GM23248 (cell line): ENCODE results near the gene CEP89. TPM values are rescaled to one million over a fixed set of nuclear protein-coding genes. Genes with fewer than 3 reads are reported as not detected.
"Not testable (repeated sequence)": the region's sequence is repeated elsewhere in the genome, so short reads cannot be mapped to it uniquely, and the experiment has no call there.

Experiments
- DNase-seq: peaks from one replicate; pipeline ENCODE4 v3.0.0-alpha.2; 2015
- H2AFZ ChIP-seq: fragments of 200-600 bp; sonication (generic); 2 replicates; pipeline ENCODE4 v1.6.1; 2016; ENCODE audit warnings: antibody characterized with exemption
- H3F3A ChIP-seq: fragments of 200-600 bp; sonication (generic); 2 replicates; pipeline ENCODE4 v1.6.1; 2016; ENCODE audit warnings: mild to moderate bottlenecking, antibody characterized with exemption, mixed run types; ENCODE audit not compliant: insufficient read depth
- H3K27ac ChIP-seq: fragments of 200-600 bp; sonication (generic); 2 replicates; pipeline ENCODE4 v1.5.1; 2016; ENCODE audit warnings: mild to moderate bottlenecking
- H3K27me3 ChIP-seq: fragments of 200-600 bp; sonication (generic); replicated peaks from 2 replicates; pipeline ENCODE4 v1.6.1; 2016; ENCODE audit warnings: mild to moderate bottlenecking; ENCODE audit not compliant: insufficient read depth
- H3K36me3 ChIP-seq: fragments of 200-600 bp; sonication (generic); 2 replicates; pipeline ENCODE4 v1.6.1; 2016; ENCODE audit warnings: low read depth, mild to moderate bottlenecking
- H3K4me1 ChIP-seq: fragments of 200-600 bp; sonication (generic); 2 replicates; pipeline ENCODE4 v1.6.1; 2016; ENCODE audit warnings: mild to moderate bottlenecking; ENCODE audit not compliant: insufficient read depth
- H3K4me2 ChIP-seq: fragments of 200-600 bp; sonication (generic); one replicate; pipeline ENCODE4 v1.6.1; 2016; ENCODE audit warnings: mild to moderate bottlenecking; ENCODE audit not compliant: unreplicated experiment
- H3K4me3 ChIP-seq: fragments of 200-600 bp; sonication (generic); 2 replicates; pipeline ENCODE4 v1.5.1; 2016; ENCODE audit warnings: mild to moderate bottlenecking
- H3K79me2 ChIP-seq: fragments of 200-600 bp; sonication (generic); 2 replicates; pipeline ENCODE4 v1.6.1; 2016; ENCODE audit warnings: mild to moderate bottlenecking; ENCODE audit not compliant: insufficient read depth
- H3K9ac ChIP-seq: fragments of 200-600 bp; sonication (generic); 2 replicates; pipeline ENCODE4 v1.6.1; 2016; ENCODE audit warnings: mild to moderate bottlenecking
- H3K9me2 ChIP-seq: fragments of 200-600 bp; sonication (generic); 2 replicates; pipeline ENCODE4 v1.6.1; 2016; ENCODE audit warnings: mixed run types, mild to moderate bottlenecking, moderate library complexity; ENCODE audit not compliant: insufficient read depth
- H3K9me3 ChIP-seq: fragments of 200-600 bp; sonication (generic); one replicate; pipeline ENCODE4 v1.6.1; 2017; ENCODE audit warnings: low read depth
- H4K20me1 ChIP-seq: fragments of 200-600 bp; sonication (generic); 2 replicates; pipeline ENCODE4 v1.6.0; 2016; ENCODE audit not compliant: insufficient read depth
- EZH2 ChIP-seq: fragments of 200-600 bp; sonication (generic); IDR thresholded peaks from 2 replicates; pipeline ENCODE4 v1.6.1; 2018; ENCODE audit warnings: antibody characterized with exemption, mild to moderate bottlenecking; ENCODE audit not compliant: insufficient read depth, poor library complexity, severe bottlenecking
- EZH2phosphoT487 ChIP-seq: fragments of 200-600 bp; sonication (generic); IDR thresholded peaks from 2 replicates; pipeline ENCODE4 v1.6.1; 2018; ENCODE audit warnings: antibody characterized with exemption, moderate library complexity, mild to moderate bottlenecking, low read depth; ENCODE audit not compliant: insufficient read depth
- WGBS, 2 experiments: methylation state at CpG; one replicate each; pipeline ENCODE4 v1.1.6; 2015 to 2017; ENCODE audit warnings: low lambda C conversion rate in 2 of 2, low coverage in 1 of 2; ENCODE audit errors: missing lambda C conversion rate in 2 of 2; 5-methylcytosine and 5-hydroxymethylcytosine counted together
- in situ Hi-C: fragments of 300-500 bp; cut with MboI; formaldehyde crosslinking; loops from 2 replicates; pipeline ENCODE4 v1.15.0; 2020
- polyA plus RNA-seq: library from polyadenylated mRNA; unstranded; fragments of >200 nt; fragmentation: Nextera tagmentation; extraction: Ambion mirVana; gene quantifications from 2 replicates; pipeline ENCODE4 v1.2.1, GENCODE V29; 2016
- total RNA-seq: library from RNA; depleted of rRNA; stranded (reverse); fragments of >200 nt; shearing (Covaris generic); gene quantifications from 2 replicates; pipeline ENCODE4 v1.2.3, GENCODE V29; 2014

Gene CEP89
- total and polyA plus RNA-seq, 2 experiments from 2014 or later: 17.1 to 30.1 TPM

DNA sequence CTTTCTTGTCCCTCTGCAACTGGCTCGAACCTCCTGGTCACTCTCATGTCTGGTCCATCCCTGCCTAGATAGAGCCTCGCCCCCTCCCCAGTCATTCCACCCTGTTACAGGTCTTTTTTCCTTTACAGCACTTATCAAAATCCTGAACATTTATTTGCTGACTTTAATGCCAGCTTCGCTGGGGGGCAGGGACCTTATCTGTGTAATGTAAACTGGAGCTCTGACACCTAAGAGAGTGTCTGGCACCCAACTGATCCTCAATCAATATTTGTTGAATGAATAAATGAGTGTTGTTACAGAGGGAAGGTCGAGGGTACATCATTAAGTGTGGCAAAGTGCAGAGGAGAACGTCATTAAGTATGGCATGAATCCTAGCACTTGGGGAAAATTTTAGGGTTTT lies 17.0 kb upstream of the CEP89 start:
- DNase-seq: no peak
- no peaks in the 10 kb centered on the region for H3K9me3 ChIP-seq
- in situ Hi-C loops: no loop called here
- no peaks in the 10 kb centered on the region for H3K27me3 ChIP-seq
- WGBS, 2 experiments: 55 to 63% methylated on average over 5 of the region's 5 CpGs
- no peak overlapping the region for H3K4me2 ChIP-seq
- H3K79me2 ChIP-seq: no peaks in the 10 kb centered on the region
- no peaks in the 10 kb centered on the region for H3K36me3 ChIP-seq
- no peaks in the 10 kb centered on the region for H4K20me1 ChIP-seq
- no peak overlapping the region for H2AFZ ChIP-seq
- H3K27ac ChIP-seq: no peak overlapping the region
- H3K4me1 ChIP-seq: no peaks in the 10 kb centered on the region
- H3K9ac ChIP-seq: no peak overlapping the region
- H3K4me3 ChIP-seq: no peak overlapping the region
- no peak for TF ChIP-seq EZH2phosphoT487
- TF ChIP-seq EZH2: no peak
- H3K9me2 ChIP-seq: no peaks in the 10 kb centered on the region
- no peaks in the 10 kb centered on the region for H3F3A ChIP-seq

DNA sequence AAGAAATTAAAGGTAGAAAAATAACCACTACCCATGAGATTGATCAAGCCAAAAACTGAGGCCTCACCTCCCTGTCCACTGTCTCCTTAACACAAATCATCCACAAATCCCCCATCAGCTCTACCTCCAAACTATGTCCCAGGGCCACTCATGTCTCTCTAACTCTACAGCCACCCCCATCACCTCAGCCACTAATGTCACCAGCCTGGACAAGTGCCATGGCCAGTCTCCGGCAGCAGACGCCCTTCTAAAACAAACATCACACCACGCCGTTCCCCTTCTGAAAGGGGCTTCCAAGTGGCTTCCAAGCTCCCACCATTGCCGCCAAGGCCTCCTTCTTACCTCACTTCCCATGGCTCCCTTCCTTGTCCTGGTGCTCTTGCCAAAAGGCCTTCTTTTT lies 16.5 kb upstream of the CEP89 start:
- H3K4me1 ChIP-seq, in situ Hi-C loops, H3K4me3 ChIP-seq, H3F3A ChIP-seq, H4K20me1 ChIP-seq, H3K36me3 ChIP-seq, H3K4me2 ChIP-seq, H3K27me3 ChIP-seq, H3K79me2 ChIP-seq, H2AFZ ChIP-seq, DNase-seq, H3K9ac ChIP-seq, H3K27ac ChIP-seq, H3K9me3 ChIP-seq, H3K9me2 ChIP-seq: not testable (repeated sequence)
- WGBS, 2 experiments: 89 to 95% methylated on average over 5 of the region's 5 CpGs

DNA sequence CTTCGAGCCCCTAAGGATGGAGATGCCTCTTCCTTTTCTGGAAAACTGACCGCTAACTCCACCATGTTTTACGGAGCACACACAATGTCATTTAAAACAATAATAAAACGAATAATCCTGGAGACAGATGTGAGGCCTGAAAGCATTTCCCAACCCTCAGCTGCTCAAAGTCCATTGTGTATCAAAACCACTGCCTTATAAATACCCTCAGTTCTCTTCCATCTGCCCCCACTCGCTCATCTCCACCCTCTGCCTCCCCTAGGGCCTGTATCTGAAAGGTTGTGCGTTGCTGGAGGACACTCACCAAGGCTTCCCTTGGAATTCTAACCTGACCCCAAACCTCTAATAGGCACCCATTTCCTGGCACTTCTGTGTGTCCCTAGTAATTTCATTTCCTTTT lies 10.7 kb upstream of the CEP89 start:
- H3F3A ChIP-seq, in situ Hi-C loops, DNase-seq, H3K36me3 ChIP-seq, H3K9me2 ChIP-seq, H3K27ac ChIP-seq, H3K79me2 ChIP-seq, H4K20me1 ChIP-seq, H3K9me3 ChIP-seq, H3K4me3 ChIP-seq, H3K4me2 ChIP-seq, H2AFZ ChIP-seq, H3K27me3 ChIP-seq, H3K4me1 ChIP-seq, H3K9ac ChIP-seq: not testable (repeated sequence)
- 84% methylated on average over 6 of the region's 6 CpGs for WGBS, 2 experiments

DNA sequence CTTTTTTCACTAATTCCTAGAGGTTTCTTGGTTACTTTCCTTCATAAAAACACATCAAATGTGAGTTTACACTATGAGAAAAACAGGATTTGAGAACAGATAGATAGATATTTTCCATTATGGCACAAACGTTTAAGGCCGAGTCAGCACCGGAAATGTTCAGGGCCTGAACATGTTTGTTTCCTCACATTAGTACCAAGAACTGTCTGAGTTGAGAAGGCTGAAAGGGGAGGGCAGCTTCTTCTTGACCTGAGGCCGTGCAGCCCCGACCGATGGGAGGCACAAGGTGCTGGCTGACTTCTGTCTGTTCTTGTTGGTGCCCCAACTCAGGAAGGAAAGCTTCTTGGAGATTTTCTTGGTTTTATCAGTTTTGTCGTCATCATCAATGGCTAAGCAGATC lies 8.0 kb upstream of the CEP89 start:
- not testable (repeated sequence) for H3K9me3 ChIP-seq, H3K36me3 ChIP-seq, H3K79me2 ChIP-seq, H3K9ac ChIP-seq, DNase-seq, H3K4me2 ChIP-seq, H3K9me2 ChIP-seq, H3K4me1 ChIP-seq, H3K4me3 ChIP-seq, H4K20me1 ChIP-seq, H3K27ac ChIP-seq, H2AFZ ChIP-seq, H3K27me3 ChIP-seq, H3F3A ChIP-seq
- in situ Hi-C loops: loop anchor here (10.0 kb wide), 1 partner anchor 135 kb away; no protein-coding TSS in a partner anchor
- WGBS, 2 experiments: 94 to 99% methylated on average over 7 of the region's 7 CpGs

DNA sequence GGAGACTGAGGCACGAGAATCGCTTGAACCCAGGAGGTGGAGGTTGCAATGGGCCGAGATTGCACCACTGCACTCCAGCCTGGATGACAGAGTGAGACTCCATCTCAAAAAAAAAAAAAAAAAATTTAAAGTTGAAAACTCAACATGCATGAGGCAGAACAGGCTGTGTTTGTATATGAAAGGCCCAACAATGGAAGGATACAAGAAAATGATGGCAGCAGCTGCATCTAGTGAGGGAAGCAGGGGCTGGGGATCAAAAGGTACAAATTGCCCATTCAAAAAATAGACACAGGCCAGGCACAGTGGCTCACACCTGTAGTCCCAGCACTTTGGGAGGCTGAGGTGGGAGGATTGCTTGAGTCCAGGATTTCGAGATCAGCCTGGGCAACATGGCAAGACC lies 6.1 kb upstream of the CEP89 start:
- not testable (repeated sequence) for H3F3A ChIP-seq, H2AFZ ChIP-seq, H3K4me2 ChIP-seq, H3K9me3 ChIP-seq, H3K27ac ChIP-seq, H3K9ac ChIP-seq, DNase-seq, H3K9me2 ChIP-seq, H3K79me2 ChIP-seq, H3K4me1 ChIP-seq, H3K36me3 ChIP-seq, H3K27me3 ChIP-seq, H4K20me1 ChIP-seq, H3K4me3 ChIP-seq
- 86% methylated on average over 4 of the region's 4 CpGs for WGBS, 2 experiments
- in situ Hi-C loops: loop anchor here (10.0 kb wide), 1 partner anchor 137 kb away; no protein-coding TSS in a partner anchor
